ENCODE data around the gene STMND1.

The STMND1 gene

GRCh38 chr6:17169291-17169690, 67.4 kb downstream of the STMND1 start:
- Histone ChIP-seq H4K8ac (ENCODE audit: low read length) (no peak overlapping the region), H2BK120ac (ENCODE audit: low read depth, low read length) (no peak overlapping the region), H3K36me3 (ENCODE audit: control insufficient read depth in 1 of 2, insufficient read depth in 2 of 2, low read depth in 1 of 2, low read length in 2 of 2) (no peaks in the 10 kb centered on the region), H3K18ac (ENCODE audit: low read depth in 1 of 2, low read length in 2 of 2) (no peak overlapping the region), H4K91ac (ENCODE audit: low read length) (no peak overlapping the region), H3K4me1 (ENCODE audit: control insufficient read depth, insufficient read depth, low read depth, low read length) (no peaks in the 10 kb centered on the region), H2AK5ac (ENCODE audit: low read length, severe bottlenecking) (no peak overlapping the region), H3K14ac (ENCODE audit: low read length in 2 of 2) (no peak overlapping the region), H3K4me2 (ENCODE audit: low read length, poor library complexity, severe bottlenecking) (no peak overlapping the region), H2BK12ac (ENCODE audit: low read length in 2 of 2) (no peak overlapping the region), H2AFZ (ENCODE audit: low read depth, low read length) (no peak overlapping the region), H2BK5ac (ENCODE audit: low read depth, low read length, poor library complexity, severe bottlenecking) (no peak overlapping the region), H3K79me1 (replicated peaks; ENCODE audit: low read length, poor library complexity, severe bottlenecking) (no peaks in the 10 kb centered on the region), H3K27ac (ENCODE audit: low read length, poor library complexity, severe bottlenecking) (no peak overlapping the region), H3K9me3 (ENCODE audit: control insufficient read depth, low read length) (no peaks in the 10 kb centered on the region), H3K4ac (ENCODE audit: low read depth in 1 of 2, low read length in 2 of 2) (no peak overlapping the region), H3K23ac (ENCODE audit: low read length in 2 of 2) (no peak overlapping the region), H2BK15ac (ENCODE audit: low read depth, poor library complexity, severe bottlenecking) (no peak overlapping the region), H3K27me3 (ENCODE audit: control insufficient read depth in 1 of 2, insufficient read depth in 1 of 2, low read length in 2 of 2) (no peaks in the 10 kb centered on the region), H3K9ac (ENCODE audit: low read length) (no peak overlapping the region), H3K4me3 (ENCODE audit: insufficient read depth in 1 of 2, low read depth in 1 of 2, low read length in 2 of 2) (no peak overlapping the region)
- WGBS, result 95% methylated on average over 6 of the region's 6 CpGs
- no peak for DNase-seq

- Histone ChIP-seq H2BK15ac (ENCODE audit: low read depth, poor library complexity, severe bottlenecking) (no peak overlapping the region), H3K14ac (ENCODE audit: low read length in 2 of 2) (no peak overlapping the region), H2BK120ac (ENCODE audit: low read depth, low read length) (no peak overlapping the region), H3K4ac (ENCODE audit: low read depth in 1 of 2, low read length in 2 of 2) (no peak overlapping the region), H3K4me2 (ENCODE audit: low read length, poor library complexity, severe bottlenecking) (no peak overlapping the region), H3K27ac (ENCODE audit: low read length, poor library complexity, severe bottlenecking) (no peak overlapping the region), H2AK5ac (ENCODE audit: low read length, severe bottlenecking) (no peak overlapping the region), H3K79me1 (replicated peaks; ENCODE audit: low read length, poor library complexity, severe bottlenecking) (no peaks in the 10 kb centered on the region), H2BK5ac (ENCODE audit: low read depth, low read length, poor library complexity, severe bottlenecking) (no peak overlapping the region), H4K91ac (ENCODE audit: low read length) (no peak overlapping the region), H2BK12ac (ENCODE audit: low read length in 2 of 2) (no peak overlapping the region), H2AFZ (ENCODE audit: low read depth, low read length) (no peak overlapping the region), H3K23ac (ENCODE audit: low read length in 2 of 2) (no peak overlapping the region), H3K4me3 (ENCODE audit: insufficient read depth in 1 of 2, low read depth in 1 of 2, low read length in 2 of 2) (no peak overlapping the region), H4K8ac (ENCODE audit: low read length) (no peak overlapping the region), H3K9me3 (ENCODE audit: control insufficient read depth, low read length) (no peaks in the 10 kb centered on the region), H3K9ac (ENCODE audit: low read length) (no peak overlapping the region), H3K18ac (ENCODE audit: low read depth in 1 of 2, low read length in 2 of 2) (no peak overlapping the region), H3K27me3 (ENCODE audit: control insufficient read depth in 1 of 2, insufficient read depth in 1 of 2, low read length in 2 of 2) (no peaks in the 10 kb centered on the region), H3K4me1 (ENCODE audit: control insufficient read depth, insufficient read depth, low read depth, low read length) (no peaks in the 10 kb centered on the region), H3K36me3 (ENCODE audit: control insufficient read depth in 1 of 2, insufficient read depth in 2 of 2, low read depth in 1 of 2, low read length in 2 of 2) (no peaks in the 10 kb centered on the region)
- no peak for DNase-seq
- 95% methylated on average over 5 of the region's 6 CpGs for WGBS
These were observed 67.9 kb downstream of the STMND1 start for GRCh38 chr6:17169711-17170110.

- Histone ChIP-seq H4K8ac (ENCODE audit: low read length) (no peak overlapping the region), H2BK12ac (ENCODE audit: low read length in 2 of 2) (no peak overlapping the region), H3K9ac (ENCODE audit: low read length) (no peak overlapping the region), H3K14ac (ENCODE audit: low read length in 2 of 2) (no peak overlapping the region), H4K91ac (ENCODE audit: low read length) (no peak overlapping the region), H3K79me1 (replicated peaks; ENCODE audit: low read length, poor library complexity, severe bottlenecking) (no peaks in the 10 kb centered on the region), H2AFZ (ENCODE audit: low read depth, low read length) (no peak overlapping the region), H3K27ac (ENCODE audit: low read length, poor library complexity, severe bottlenecking) (no peak overlapping the region), H2BK15ac (ENCODE audit: low read depth, poor library complexity, severe bottlenecking) (no peak overlapping the region), H2BK5ac (ENCODE audit: low read depth, low read length, poor library complexity, severe bottlenecking) (peak overlapping the region; percentile 11), H3K23ac (ENCODE audit: low read length in 2 of 2) (no peak overlapping the region), H2AK5ac (ENCODE audit: low read length, severe bottlenecking) (no peak overlapping the region), H2BK120ac (ENCODE audit: low read depth, low read length) (no peak overlapping the region), H3K4me2 (ENCODE audit: low read length, poor library complexity, severe bottlenecking) (no peak overlapping the region), H3K9me3 (ENCODE audit: control insufficient read depth, low read length) (peaks cover 6% of the 10 kb centered on the region), H3K4me1 (ENCODE audit: control insufficient read depth, insufficient read depth, low read depth, low read length) (no peaks in the 10 kb centered on the region), H3K4ac (ENCODE audit: low read depth in 1 of 2, low read length in 2 of 2) (no peak overlapping the region), H3K36me3 (ENCODE audit: control insufficient read depth in 1 of 2, insufficient read depth in 2 of 2, low read depth in 1 of 2, low read length in 2 of 2) (no peaks in the 10 kb centered on the region), H3K27me3 (ENCODE audit: control insufficient read depth in 1 of 2, insufficient read depth in 1 of 2, low read length in 2 of 2) (no peaks in the 10 kb centered on the region), H3K18ac (ENCODE audit: low read depth in 1 of 2, low read length in 2 of 2) (no peak overlapping the region), H3K4me3 (ENCODE audit: insufficient read depth in 1 of 2, low read depth in 1 of 2, low read length in 2 of 2) (no peak overlapping the region)
- WGBS, result 61% methylated on average over 4 of the region's 4 CpGs
- no peak for DNase-seq
These were observed 71.1 kb downstream of the STMND1 start for GRCh38 chr6:17172836-17173470.

GRCh38 chr6:17178326-17178725, 76.5 kb downstream of the STMND1 start:
- 92% methylated on average over 2 of the region's 2 CpGs for WGBS
- no peak overlapping the region for H2BK5ac ChIP-seq (ENCODE audit: low read depth, low read length, poor library complexity, severe bottlenecking)
- DNase-seq, result no peak
- H3K36me3 ChIP-seq (ENCODE audit: control insufficient read depth in 1 of 2, insufficient read depth in 2 of 2, low read depth in 1 of 2, low read length in 2 of 2), result no peaks in the 10 kb centered on the region
- no peak overlapping the region for H2BK15ac ChIP-seq (ENCODE audit: low read depth, poor library complexity, severe bottlenecking)
- H3K23ac ChIP-seq (ENCODE audit: low read length in 2 of 2), result no peak overlapping the region
- H3K18ac ChIP-seq (ENCODE audit: low read depth in 1 of 2, low read length in 2 of 2), result no peak overlapping the region
- no peaks in the 10 kb centered on the region for H3K27me3 ChIP-seq (ENCODE audit: control insufficient read depth in 1 of 2, insufficient read depth in 1 of 2, low read length in 2 of 2)
- H2AFZ ChIP-seq (ENCODE audit: low read depth, low read length), result no peak overlapping the region
- H3K4me1 ChIP-seq (ENCODE audit: control insufficient read depth, insufficient read depth, low read depth, low read length), result no peaks in the 10 kb centered on the region
- peaks cover 6% of the 10 kb centered on the region for H3K9me3 ChIP-seq (ENCODE audit: control insufficient read depth, low read length)
- H3K27ac ChIP-seq (ENCODE audit: low read length, poor library complexity, severe bottlenecking), result no peak overlapping the region
- no peak overlapping the region for H3K14ac ChIP-seq (ENCODE audit: low read length in 2 of 2)
- H3K4me3 ChIP-seq (ENCODE audit: insufficient read depth in 1 of 2, low read depth in 1 of 2, low read length in 2 of 2), result no peak overlapping the region
- no peak overlapping the region for H4K8ac ChIP-seq (ENCODE audit: low read length)
- H3K79me1 ChIP-seq (replicated peaks; ENCODE audit: low read length, poor library complexity, severe bottlenecking), result no peaks in the 10 kb centered on the region
- no peak overlapping the region for H3K4ac ChIP-seq (ENCODE audit: low read depth in 1 of 2, low read length in 2 of 2)
- H4K91ac ChIP-seq (ENCODE audit: low read length), result no peak overlapping the region
- no peak overlapping the region for H3K4me2 ChIP-seq (ENCODE audit: low read length, poor library complexity, severe bottlenecking)
- H2AK5ac ChIP-seq (ENCODE audit: low read length, severe bottlenecking), result no peak overlapping the region
- H2BK120ac ChIP-seq (ENCODE audit: low read depth, low read length), result no peak overlapping the region
- no peak overlapping the region for H3K9ac ChIP-seq (ENCODE audit: low read length)
- no peak overlapping the region for H2BK12ac ChIP-seq (ENCODE audit: low read length in 2 of 2)
